Skeletal muscle tissue (tissue), 4 donors: ENCODE measurements around the gene NSUN6. TPM values are rescaled to one million over a fixed set of nuclear protein-coding genes. Genes with fewer than 3 reads are reported as not detected.
"Not testable (repeated sequence)": the region's sequence is repeated elsewhere in the genome, so short reads cannot be mapped to it uniquely, and the experiment has no call there.

Experiments used
- H3K27ac ChIP-seq: one replicate; pipeline ENCODE4 v1.7.0; 2013; ENCODE audit warnings: mild to moderate bottlenecking, low read depth, low read length, inconsistent platforms
- H3K27me3 ChIP-seq, 3 donors: one replicate each; pipeline ENCODE4 v1.7.0; 2013; ENCODE audit warnings: low read length in 3 of 3; ENCODE audit not compliant: control insufficient read depth in 3 of 3, insufficient read depth in 3 of 3
- H3K36me3 ChIP-seq, 3 donors: one replicate each; pipeline ENCODE4 v1.7.0; 2013; ENCODE audit warnings: low read length in 3 of 3; ENCODE audit not compliant: control insufficient read depth in 3 of 3, insufficient read depth in 3 of 3
- H3K4me1 ChIP-seq, 3 donors: one replicate each; pipeline ENCODE4 v1.7.0; 2013; ENCODE audit warnings: low read length in 3 of 3, mild to moderate bottlenecking in 3 of 3; ENCODE audit not compliant: control insufficient read depth in 3 of 3, insufficient read depth in 3 of 3
- H3K4me3 ChIP-seq, 3 donors: one replicate each; pipeline ENCODE4 v1.7.0; 2013; ENCODE audit warnings: low read length in 3 of 3
- H3K9ac ChIP-seq, 3 donors: one replicate each; pipeline ENCODE4 v1.7.0; 2013; ENCODE audit warnings: low read length in 3 of 3, mild to moderate bottlenecking in 3 of 3, moderate library complexity in 2 of 3, low read depth in 1 of 3
- H3K9me3 ChIP-seq, 3 donors: one replicate each; pipeline ENCODE4 v1.7.0; 2013; ENCODE audit warnings: low read length in 3 of 3; ENCODE audit not compliant: control insufficient read depth in 3 of 3
- total RNA-seq: library from RNA; depleted of rRNA; stranded (reverse); fragments of >200 nt; gene quantifications from one replicate; pipeline ENCODE4 v1.2.3, GENCODE V29; 2014
- donor health status: Osteomylitis.

Gene NSUN6
- total RNA-seq, 1 donor from 2014 or later: 14.6 TPM

GRCh38 chr10:18647945-18648344, 3.4 kb downstream of the NSUN6 start:
- Histone ChIP-seq H3K27me3 (no peaks in the 10 kb centered on the region), H3K36me3 (peaks cover 0 to 5% (median 0%) of the 10 kb centered on the region in 3 donors), H3K9me3 (no peaks in the 10 kb centered on the region), H3K4me3 (no peak overlapping the region), H3K27ac (no peak overlapping the region), H3K4me1 (peaks cover 8 to 14% (median 9%) of the 10 kb centered on the region in 3 donors), H3K9ac (no peak overlapping the region)

GRCh38 chr10:18647151-18647550, 4.2 kb downstream of the NSUN6 start:
- no peaks in the 10 kb centered on the region for H3K27me3 ChIP-seq
- peaks cover 8 to 14% (median 9%) of the 10 kb centered on the region in 3 donors for H3K4me1 ChIP-seq
- no peak overlapping the region for H3K27ac ChIP-seq
- no peaks in the 10 kb centered on the region for H3K9me3 ChIP-seq
- no peak overlapping the region for H3K4me3 ChIP-seq
- H3K9ac ChIP-seq: no peak overlapping the region
- peaks cover 0 to 5% (median 0%) of the 10 kb centered on the region in 3 donors for H3K36me3 ChIP-seq

GRCh38 chr10:18639719-18640118, 11.7 kb downstream of the NSUN6 start:
- H3K4me3 ChIP-seq, H3K27ac ChIP-seq, H3K9ac ChIP-seq, H3K27me3 ChIP-seq, H3K4me1 ChIP-seq, H3K9me3 ChIP-seq, H3K36me3 ChIP-seq: not testable (repeated sequence)

DNA sequence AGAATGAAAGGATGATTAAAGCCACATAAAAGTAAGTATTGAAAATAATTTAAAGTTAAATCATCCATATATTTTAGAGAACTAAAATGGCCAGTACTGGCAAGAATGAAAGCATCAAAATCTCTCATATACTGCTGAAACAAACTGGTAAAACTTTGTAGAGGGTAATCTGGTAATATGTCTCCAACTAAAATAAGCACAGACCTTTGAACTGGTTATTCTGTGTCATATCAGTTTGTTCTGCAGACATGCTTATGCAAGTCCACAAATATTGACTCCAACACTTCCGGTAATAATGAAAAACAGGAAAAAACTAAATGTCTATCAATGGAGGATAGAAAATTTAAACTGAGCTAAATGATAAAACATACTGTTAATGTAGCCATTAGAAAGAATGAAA, 14.0 kb downstream of the NSUN6 start:
- H3K27me3 ChIP-seq, H3K27ac ChIP-seq, H3K36me3 ChIP-seq, H3K4me3 ChIP-seq, H3K9ac ChIP-seq, H3K4me1 ChIP-seq, H3K9me3 ChIP-seq: not testable (repeated sequence)

GRCh38 chr10:18635995-18636394, 15.4 kb downstream of the NSUN6 start:
- H3K4me1 ChIP-seq: no peaks in the 10 kb centered on the region
- no peak overlapping the region for H3K9ac ChIP-seq
- no peak overlapping the region for H3K27ac ChIP-seq
- no peak overlapping the region for H3K4me3 ChIP-seq
- H3K36me3 ChIP-seq: no peaks in the 10 kb centered on the region
- H3K27me3 ChIP-seq: no peaks in the 10 kb centered on the region
- H3K9me3 ChIP-seq: no peaks in the 10 kb centered on the region

- H3K9ac ChIP-seq, H3K36me3 ChIP-seq, H3K27me3 ChIP-seq, H3K4me3 ChIP-seq, H3K27ac ChIP-seq, H3K4me1 ChIP-seq, H3K9me3 ChIP-seq: not testable (repeated sequence)
Measured at GRCh38 chr10:18632500-18632899, 18.9 kb downstream of the NSUN6 start.

GRCh38 chr10:18627452-18628018, 23.9 kb downstream of the NSUN6 start:
- H3K27me3 ChIP-seq, H3K36me3 ChIP-seq, H3K9me3 ChIP-seq, H3K4me1 ChIP-seq, H3K27ac ChIP-seq: not testable (repeated sequence)
- peak overlapping the region; percentile 62 to 72 (median 69) for H3K4me3 ChIP-seq
- peak overlapping the region; percentile 71 to 77 (median 76) for H3K9ac ChIP-seq

GRCh38 chr10:18625886-18626285, 25.5 kb downstream of the NSUN6 start:
- no peaks in the 10 kb centered on the region for H3K9me3 ChIP-seq
- H3K4me1 ChIP-seq: no peaks in the 10 kb centered on the region
- H3K9ac ChIP-seq: no peak overlapping the region

GRCh38 chr10:18623671-18624070, 27.7 kb downstream of the NSUN6 start:
- not testable (repeated sequence) for H3K9me3 ChIP-seq, H3K9ac ChIP-seq, H3K27me3 ChIP-seq, H3K27ac ChIP-seq, H3K36me3 ChIP-seq, H3K4me1 ChIP-seq, H3K4me3 ChIP-seq

More at GRCh38 chr10:18625886-18626285, 25.5 kb downstream of the NSUN6 start:
- Histone ChIP-seq H3K27me3 (no peaks in the 10 kb centered on the region), H3K27ac (no peak overlapping the region), H3K36me3 (peaks cover 0 to 4% (median 3%) of the 10 kb centered on the region in 3 donors), H3K4me3 (no peak overlapping the region)

DNA sequence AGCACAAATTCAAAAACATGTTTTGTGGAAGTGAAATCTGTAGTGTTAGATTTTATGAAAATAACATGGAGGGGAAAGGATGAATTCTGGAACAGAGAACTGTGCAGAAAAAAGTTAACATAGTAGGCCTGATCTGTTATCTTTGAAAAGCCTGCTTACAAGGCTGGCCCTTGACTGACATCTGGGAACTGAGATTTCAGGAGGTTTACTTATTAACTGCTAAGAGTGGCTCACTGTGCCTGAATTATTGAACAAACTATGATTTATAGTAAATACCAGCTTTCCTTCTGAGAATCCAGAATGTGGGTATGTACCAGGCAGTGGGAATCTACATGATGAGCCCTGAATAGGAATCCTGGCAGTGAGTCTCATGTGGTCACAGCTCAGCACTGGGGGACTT, 30.5 kb downstream of the NSUN6 start:
- no peaks in the 10 kb centered on the region for H3K4me1 ChIP-seq
- H3K9ac ChIP-seq: no peak overlapping the region
- no peaks in the 10 kb centered on the region for H3K9me3 ChIP-seq
- H3K4me3 ChIP-seq: no peak overlapping the region
- peaks cover 0 to 4% (median 3%) of the 10 kb centered on the region in 3 donors for H3K36me3 ChIP-seq
- H3K27ac ChIP-seq: no peak overlapping the region
- H3K27me3 ChIP-seq: no peaks in the 10 kb centered on the region
